AG04450 (cell line): ENCODE measurements around the gene QSOX1. TPM values are rescaled to one million over a fixed set of nuclear protein-coding genes. Genes with fewer than 3 reads are reported as not detected.

ENCODE experiments used
- CTCF ChIA-PET: fragments of 300-600, 350-600 bp; formaldehyde crosslinking; extraction: SDS; loops from one replicate; lab custom pipeline; 2022; ENCODE audit warnings: antibody characterized with exemption, inconsistent platforms; lab: Charles Lee
- POLR2A ChIA-PET: fragments of 350-600 bp; formaldehyde crosslinking; extraction: SDS; loops from one replicate; lab custom pipeline; 2021; ENCODE audit warnings: antibody characterized with exemption, inconsistent platforms; lab: Yijun Ruan, JAX
- DNase-seq: peaks from one replicate; pipeline ENCODE4 v3.0.0-alpha.2; 2011; ENCODE audit warnings: low read depth, low spot score
- H3K27ac ChIP-seq: one replicate; pipeline ENCODE4 v1.5.1; 2012; ENCODE audit warnings: low read depth, low read length, control low read depth
- H3K27me3 ChIP-seq: one replicate; pipeline ENCODE4 v1.6.0; 2012; ENCODE audit warnings: low read length; ENCODE audit not compliant: control insufficient read depth, insufficient read depth
- H3K4me3 ChIP-seq: 2 replicates; pipeline ENCODE4 v1.5.1; 2011; ENCODE audit warnings: mild to moderate bottlenecking, low read depth, low read length, control low read depth
- H3K9me3 ChIP-seq: 2 replicates; pipeline ENCODE4 v1.5.1; 2012; ENCODE audit warnings: low read length; ENCODE audit not compliant: control insufficient read depth, insufficient read depth
- polyA plus RNA-seq: library from polyadenylated mRNA; depleted of rRNA; stranded (reverse); fragments of >200 nt; gene quantifications from 2 replicates; pipeline ENCODE4 v1.2.3, GENCODE V29; 2011
- TF ChIP-seq, protein P1 (sequence below): IDR thresholded peaks from 2 replicates; pipeline ENCODE4 v1.5.1; 2011; ENCODE audit warnings: low read depth, low read length, control low read depth, inconsistent platforms

Gene QSOX1
- polyA plus RNA-seq, 1 experiment = 1,269 TPM

DNA sequence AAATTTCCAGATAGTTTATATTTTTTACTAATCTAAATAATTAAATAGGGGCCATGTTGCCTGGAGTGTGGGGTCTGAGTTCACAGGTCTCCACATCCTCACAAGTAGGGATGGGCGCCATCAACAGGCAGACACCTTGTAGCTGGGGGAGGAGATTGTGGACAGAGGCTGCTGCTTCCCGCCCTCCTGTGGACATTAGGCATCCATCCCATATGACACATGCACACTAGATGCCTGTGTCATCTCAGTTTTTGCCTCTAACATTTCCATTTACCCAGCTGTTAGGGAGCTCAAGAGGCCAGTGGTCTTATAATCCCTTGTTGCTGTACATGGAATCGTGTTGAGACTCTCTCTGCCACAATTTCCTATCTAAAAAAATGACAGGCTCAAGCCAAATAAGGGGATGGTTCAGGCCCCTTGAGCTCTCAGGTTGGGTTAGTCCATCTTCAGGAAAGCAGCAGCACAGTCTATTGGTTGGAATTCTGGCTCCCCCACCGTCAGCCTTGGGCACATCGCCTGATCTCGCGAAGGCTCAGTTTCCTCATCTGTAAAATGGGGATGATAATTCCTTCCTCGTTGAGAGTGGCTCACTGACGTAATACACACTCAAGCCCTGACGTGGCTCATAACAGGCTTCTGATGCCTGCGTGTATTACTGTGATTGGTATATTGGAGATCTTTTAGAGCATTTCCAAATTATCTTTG is 89.0 kb downstream of the QSOX1 start:
- ChIA-PET CTCF (interaction anchor here (0.6 to 1.5 kb wide), 2 partner anchors 9 to 272 kb away, joined by 3 to 6 read pairs; no protein-coding TSS in a partner anchor), POLR2A (no interaction called here)
- no peak for DNase-seq
- Histone ChIP-seq H3K27ac (no peak overlapping the region), H3K4me3 (no peak overlapping the region), H3K27me3 (peaks cover 54% of the 10 kb centered on the region), H3K9me3 (no peaks in the 10 kb centered on the region; the same call in 1 of the 2 replicates)
- TF ChIP-seq, protein P1, sequence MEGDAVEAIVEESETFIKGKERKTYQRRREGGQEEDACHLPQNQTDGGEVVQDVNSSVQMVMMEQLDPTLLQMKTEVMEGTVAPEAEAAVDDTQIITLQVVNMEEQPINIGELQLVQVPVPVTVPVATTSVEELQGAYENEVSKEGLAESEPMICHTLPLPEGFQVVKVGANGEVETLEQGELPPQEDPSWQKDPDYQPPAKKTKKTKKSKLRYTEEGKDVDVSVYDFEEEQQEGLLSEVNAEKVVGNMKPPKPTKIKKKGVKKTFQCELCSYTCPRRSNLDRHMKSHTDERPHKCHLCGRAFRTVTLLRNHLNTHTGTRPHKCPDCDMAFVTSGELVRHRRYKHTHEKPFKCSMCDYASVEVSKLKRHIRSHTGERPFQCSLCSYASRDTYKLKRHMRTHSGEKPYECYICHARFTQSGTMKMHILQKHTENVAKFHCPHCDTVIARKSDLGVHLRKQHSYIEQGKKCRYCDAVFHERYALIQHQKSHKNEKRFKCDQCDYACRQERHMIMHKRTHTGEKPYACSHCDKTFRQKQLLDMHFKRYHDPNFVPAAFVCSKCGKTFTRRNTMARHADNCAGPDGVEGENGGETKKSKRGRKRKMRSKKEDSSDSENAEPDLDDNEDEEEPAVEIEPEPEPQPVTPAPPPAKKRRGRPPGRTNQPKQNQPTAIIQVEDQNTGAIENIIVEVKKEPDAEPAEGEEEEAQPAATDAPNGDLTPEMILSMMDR = no peak

DNA sequence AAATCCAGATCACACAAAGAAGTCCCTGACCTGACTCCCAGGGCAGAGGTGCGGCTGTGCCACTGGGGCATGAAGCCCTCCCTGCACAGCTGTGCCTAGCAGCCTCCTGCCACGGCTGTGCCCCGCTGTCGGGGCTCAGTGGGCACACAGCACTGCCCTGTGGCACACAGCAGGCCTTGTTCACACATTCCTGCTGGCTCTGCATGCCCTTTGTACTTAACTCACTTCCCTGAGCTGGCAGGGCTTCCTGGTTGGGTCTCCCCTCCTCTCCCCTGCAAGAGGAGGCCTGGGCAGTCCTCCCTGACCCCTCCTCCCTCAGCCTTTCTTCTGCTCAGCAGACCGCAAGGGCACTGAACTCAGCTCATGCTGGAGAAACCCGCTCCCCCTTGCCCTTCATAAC is 90.2 kb downstream of the QSOX1 start:
- Histone ChIP-seq H3K27ac (no peak overlapping the region), H3K27me3 (peaks cover 42% of the 10 kb centered on the region), H3K4me3 (no peak overlapping the region), H3K9me3 (no peaks in the 10 kb centered on the region; the same call in 1 of the 2 replicates)
- POLR2A ChIA-PET = no interaction called here
- no peak for DNase-seq
- TF ChIP-seq, protein P1 = no peak
- CTCF ChIA-PET = interaction anchor here (1.3 to 1.5 kb wide), 2 partner anchors 8 to 233 kb away, joined by 4 to 6 read pairs; no protein-coding TSS in a partner anchor

DNA sequence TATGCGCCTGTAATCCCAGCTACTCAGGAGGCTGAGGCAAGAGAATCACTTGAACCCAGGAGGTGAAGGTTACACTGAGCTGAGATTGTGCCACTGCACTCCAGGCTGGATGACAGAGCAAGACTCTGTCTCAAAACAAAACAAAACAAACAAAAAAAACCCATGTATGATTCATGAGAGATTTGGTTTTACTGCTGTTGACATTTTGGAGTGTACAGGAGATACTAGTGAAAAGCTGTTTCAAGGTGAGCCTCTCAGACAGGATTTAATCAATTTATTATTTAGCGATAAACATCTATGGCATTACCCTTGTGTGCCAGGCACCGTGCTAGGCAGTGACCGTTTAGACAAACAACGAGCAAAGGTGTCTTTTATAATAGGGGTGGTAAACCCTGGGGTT is 91.9 kb downstream of the QSOX1 start:
- Histone ChIP-seq H3K27ac (no peak overlapping the region), H3K9me3 (no peaks in the 10 kb centered on the region; the same call in 1 of the 2 replicates), H3K27me3 (peaks cover 25% of the 10 kb centered on the region), H3K4me3 (no peak overlapping the region)
- ChIA-PET CTCF (interaction anchor here (1.1 kb wide), 1 partner anchor 15 kb away, joined by 3 read pairs; no protein-coding TSS in a partner anchor), POLR2A (no interaction called here)
- TF ChIP-seq, protein P1 = no peak
- DNase-seq = no peak

DNA sequence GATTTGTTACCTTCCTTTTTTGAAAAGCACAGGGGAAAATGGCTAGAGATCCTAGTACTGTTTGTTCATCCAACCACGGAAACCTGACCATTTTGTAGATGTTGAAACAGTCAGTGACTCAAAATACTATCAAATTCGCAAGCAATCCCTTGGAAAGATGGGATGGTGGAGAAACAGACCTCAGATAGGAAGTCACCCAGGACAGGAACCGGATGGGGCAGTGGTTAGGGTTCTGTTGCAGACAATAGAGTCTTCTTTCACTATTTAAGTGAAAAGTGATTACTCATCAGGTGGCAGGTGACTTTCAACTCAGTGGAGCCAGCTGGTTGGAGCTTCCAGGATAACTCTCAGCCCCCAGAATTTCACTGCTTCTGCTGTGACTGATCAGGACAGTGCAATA is 92.4 kb downstream of the QSOX1 start:
- no peak for DNase-seq
- H3K27me3 ChIP-seq = peaks cover 20% of the 10 kb centered on the region
- POLR2A ChIA-PET = interaction anchor here (1.1 kb wide), 1 partner anchor 14 kb away, joined by 3 read pairs; no protein-coding TSS in a partner anchor
- H3K4me3 ChIP-seq = no peak overlapping the region
- H3K27ac ChIP-seq = no peak overlapping the region
- no peaks in the 10 kb centered on the region; the same call in 1 of the 2 replicates for H3K9me3 ChIP-seq
- TF ChIP-seq, protein P1 = no peak
- CTCF ChIA-PET = interaction anchor here (1.0 to 1.1 kb wide), 2 partner anchors 15 to 231 kb away, joined by 3 to 4 read pairs; no protein-coding TSS in a partner anchor

DNA sequence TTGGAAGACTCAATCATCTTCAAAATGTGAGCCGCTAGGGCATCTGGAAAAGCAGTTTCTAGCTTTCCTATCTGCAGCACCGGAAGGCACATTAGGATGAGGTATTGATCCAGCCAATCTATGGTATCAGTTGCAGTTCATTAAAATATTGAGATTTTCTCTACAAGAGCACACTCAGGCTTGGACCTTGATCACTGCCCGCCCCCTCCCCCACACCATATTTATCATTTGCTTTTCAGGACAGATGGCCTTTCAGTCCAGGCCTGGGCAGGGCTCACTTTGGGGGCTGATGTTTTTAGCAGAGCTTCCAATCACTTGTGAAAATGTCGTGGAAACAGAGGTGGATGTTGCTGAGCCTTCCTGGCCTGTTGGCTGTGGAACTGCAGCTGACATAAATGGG is 92.9 kb downstream of the QSOX1 start:
- CTCF ChIA-PET = interaction anchor here (1.0 to 1.6 kb wide), 2 partner anchors 230 to 235 kb away, joined by 4 to 5 read pairs; no protein-coding TSS in a partner anchor
- DNase-seq = no peak
- H3K27me3 ChIP-seq = peaks cover 17% of the 10 kb centered on the region
- TF ChIP-seq, protein P1 = no peak
- H3K9me3 ChIP-seq = no peaks in the 10 kb centered on the region; the same call in 1 of the 2 replicates
- no peak overlapping the region for H3K4me3 ChIP-seq
- POLR2A ChIA-PET = interaction anchor here (1.1 kb wide), 1 partner anchor 14 kb away, joined by 3 read pairs; no protein-coding TSS in a partner anchor
- H3K27ac ChIP-seq = no peak overlapping the region
